ENCODE data around the gene RPL7L1.
"Not testable (repeated sequence)": the region's sequence is repeated elsewhere in the genome, so short reads cannot be mapped to it uniquely, and the experiment has no call there.

The RPL7L1 gene

GRCh38 chr6:42896178-42896719, 16.8 kb downstream of the RPL7L1 start:
- no peak for DNase-seq (ENCODE audit: low read depth)

GRCh38 chr6:42898891-42899361, 19.5 kb downstream of the RPL7L1 start:
- peak; percentile 83 for DNase-seq (ENCODE audit: low read depth)
- no peak overlapping the region for H3K4me3 ChIP-seq (ENCODE audit: low read depth, low read length)
- TF ChIP-seq MAX (IDR thresholded peaks at IDR 0.05; ENCODE audit: low read depth, low read length), result no peak
- peak; percentile 47 for TF ChIP-seq CTCF (IDR thresholded peaks at IDR 0.05; ENCODE audit: low read depth, low read length)
- TF ChIP-seq POLR2A (IDR thresholded peaks at IDR 0.05; ENCODE audit: extremely low read depth, insufficient read length), result no peak
- no peak for TF ChIP-seq MYC (IDR thresholded peaks at IDR 0.05; ENCODE audit: low read depth, low read length)

More at GRCh38 chr6:42896178-42896719, 16.8 kb downstream of the RPL7L1 start:
- no peak overlapping the region for H3K4me3 ChIP-seq (ENCODE audit: low read depth, low read length)
- TF ChIP-seq CTCF (IDR thresholded peaks at IDR 0.05; ENCODE audit: low read depth, low read length) (no peak), MAX (IDR thresholded peaks at IDR 0.05; ENCODE audit: low read depth, low read length) (no peak), POLR2A (IDR thresholded peaks at IDR 0.05; ENCODE audit: extremely low read depth, insufficient read length) (no peak), MYC (IDR thresholded peaks at IDR 0.05; ENCODE audit: low read depth, low read length) (no peak)

GRCh38 chr6:42899871-42900270, 20.5 kb downstream of the RPL7L1 start:
- H3K4me3 ChIP-seq (ENCODE audit: low read depth, low read length), result no peak overlapping the region
- no peak for DNase-seq (ENCODE audit: low read depth)
- TF ChIP-seq POLR2A (IDR thresholded peaks at IDR 0.05; ENCODE audit: extremely low read depth, insufficient read length), result no peak
- TF ChIP-seq MAX (IDR thresholded peaks at IDR 0.05; ENCODE audit: low read depth, low read length), result no peak
- TF ChIP-seq CTCF (IDR thresholded peaks at IDR 0.05; ENCODE audit: low read depth, low read length), result no peak
- no peak for TF ChIP-seq MYC (IDR thresholded peaks at IDR 0.05; ENCODE audit: low read depth, low read length)

- peak; percentile 90 for DNase-seq (ENCODE audit: low read depth)
- H3K4me3 ChIP-seq (ENCODE audit: low read depth, low read length), result no peak overlapping the region
- TF ChIP-seq CTCF (IDR thresholded peaks at IDR 0.05; ENCODE audit: low read depth, low read length) (peak; percentile 82), POLR2A (IDR thresholded peaks at IDR 0.05; ENCODE audit: extremely low read depth, insufficient read length) (no peak), MYC (IDR thresholded peaks at IDR 0.05; ENCODE audit: low read depth, low read length) (0 out of 2 replicates have a peak, but pooled peaks have one; percentile 15), MAX (IDR thresholded peaks at IDR 0.05; ENCODE audit: low read depth, low read length) (peak; percentile 17; the same call in 1 of the 2 replicates)
Observed at GRCh38 chr6:42901538-42901957, 22.1 kb downstream of the RPL7L1 start.

- H3K4me3 ChIP-seq (ENCODE audit: low read depth, low read length), result not testable (repeated sequence)
- peak; percentile 83 for DNase-seq (ENCODE audit: low read depth)
Observed at GRCh38 chr6:42902429-42903263, 23.2 kb downstream of the RPL7L1 start.

- TF ChIP-seq MYC (IDR thresholded peaks at IDR 0.05; ENCODE audit: low read depth, low read length) (no peak), CTCF (IDR thresholded peaks at IDR 0.05; ENCODE audit: low read depth, low read length) (no peak), MAX (IDR thresholded peaks at IDR 0.05; ENCODE audit: low read depth, low read length) (no peak), POLR2A (IDR thresholded peaks at IDR 0.05; ENCODE audit: extremely low read depth, insufficient read length) (no peak)
- DNase-seq (ENCODE audit: low read depth), result no peak
- H3K4me3 ChIP-seq (ENCODE audit: low read depth, low read length), result no peak overlapping the region
Observed at GRCh38 chr6:42904467-42904866, 25.1 kb downstream of the RPL7L1 start.
